GM23338 (cell line): ENCODE results near the gene PRPF38A. TPM values are rescaled to one million over a fixed set of nuclear protein-coding genes. Genes with fewer than 3 reads are reported as not detected.

Source experiments
- ATAC-seq: fragments of 200-7000 bp; cut with Tn5 transposase; 3 replicates; pipeline ENCODE4 v1.9.1; 2020
- DNase-seq: peaks from one replicate; pipeline ENCODE4 v3.0.0-alpha.2; 2015; ENCODE audit warnings: low spot score
- H2AFZ ChIP-seq: fragments of 200-600 bp; sonication (generic); 2 replicates; pipeline ENCODE4 v1.8.0; 2016; ENCODE audit warnings: antibody characterized with exemption, mild to moderate bottlenecking, moderate library complexity
- H3F3A ChIP-seq: fragments of 200-600 bp; sonication (generic); replicated peaks from 2 replicates; pipeline ENCODE4 v1.8.0; 2017; ENCODE audit warnings: antibody characterized with exemption, mixed run types, low read depth
- H3K27ac ChIP-seq: fragments of 200-600 bp; sonication (generic); 2 replicates; pipeline ENCODE4 v1.6.1; 2016; ENCODE audit warnings: low read depth
- H3K27me3 ChIP-seq: fragments of 200-600 bp; sonication (generic); 2 replicates; pipeline ENCODE4 v1.8.0; 2016; ENCODE audit warnings: mild to moderate bottlenecking, mixed run types, moderate library complexity; ENCODE audit not compliant: insufficient read depth
- H3K36me3 ChIP-seq: fragments of 200-600 bp; sonication (generic); 2 replicates; pipeline ENCODE4 v1.8.0; 2016; ENCODE audit warnings: mild to moderate bottlenecking; ENCODE audit not compliant: insufficient read depth
- H3K4me1 ChIP-seq: fragments of 200-600 bp; sonication (generic); 2 replicates; pipeline ENCODE4 v1.8.0; 2016; ENCODE audit warnings: mild to moderate bottlenecking, moderate library complexity; ENCODE audit not compliant: insufficient read depth
- H3K4me2 ChIP-seq: fragments of 200-600 bp; sonication (generic); 2 replicates; pipeline ENCODE4 v1.7.1; 2017; ENCODE audit warnings: mixed run types
- H3K4me3 ChIP-seq: fragments of 200-600 bp; sonication (generic); 2 replicates; pipeline ENCODE4 v1.6.1; 2016; ENCODE audit warnings: mixed run types
- H3K79me2 ChIP-seq: fragments of 200-600 bp; sonication (generic); replicated peaks from 2 replicates; pipeline ENCODE4 v1.8.0; 2017; ENCODE audit warnings: mild to moderate bottlenecking; ENCODE audit not compliant: insufficient read depth
- H3K9me2 ChIP-seq: fragments of 200-600 bp; sonication (generic); 2 replicates; pipeline ENCODE4 v1.8.0; 2017; ENCODE audit not compliant: insufficient read depth
- H4K20me1 ChIP-seq: fragments of 200-600 bp; sonication (generic); replicated peaks from 2 replicates; pipeline ENCODE4 v1.8.0; 2017; ENCODE audit warnings: mild to moderate bottlenecking; ENCODE audit not compliant: insufficient read depth
- H3K27ac Mint-ChIP-seq: 2 replicates; pipeline ENCODE4 v1.8.0; 2020; ENCODE audit warnings: inconsistent platforms, mild to moderate bottlenecking, moderate library complexity, mixed read lengths
- H3K27me3 Mint-ChIP-seq: 3 replicates; pipeline ENCODE4 v1.8.0; 2022; ENCODE audit warnings: low read depth, mild to moderate bottlenecking, moderate library complexity, mixed read lengths, inconsistent platforms; ENCODE audit not compliant: insufficient read depth, poor library complexity
- H3K36me3 Mint-ChIP-seq: 3 replicates; pipeline ENCODE4 v1.8.0; 2021; ENCODE audit warnings: low read depth, mild to moderate bottlenecking, inconsistent platforms, moderate library complexity, mixed read lengths
- H3K4me1 Mint-ChIP-seq: 3 replicates; pipeline ENCODE4 v1.8.0; 2020; ENCODE audit warnings: mild to moderate bottlenecking, inconsistent platforms, mixed read lengths
- H3K4me3 Mint-ChIP-seq: 3 replicates; pipeline ENCODE4 v1.8.0; 2021; ENCODE audit warnings: moderate library complexity, mild to moderate bottlenecking, inconsistent platforms, mixed read lengths
- H3K9me3 Mint-ChIP-seq: 3 replicates; pipeline ENCODE4 v1.8.0; 2020; ENCODE audit warnings: moderate library complexity, mild to moderate bottlenecking, inconsistent platforms, mixed read lengths
- CREB1 ChIP-seq: fragments of 250-450 bp; sonication (Bioruptor Pico); IDR thresholded peaks from 2 replicates; pipeline ENCODE4 v1.5.0; 2020; ENCODE audit warnings: low read depth, mild to moderate bottlenecking, moderate library complexity
- EZH2 ChIP-seq: fragments of 200-600 bp; sonication (generic); IDR thresholded peaks from one replicate; pipeline ENCODE4 v1.8.0; 2017; ENCODE audit warnings: antibody characterized with exemption, mild to moderate bottlenecking, low read depth; ENCODE audit not compliant: unreplicated experiment
- EZH2phosphoT487 ChIP-seq: fragments of 200-600 bp; sonication (generic); IDR thresholded peaks from one replicate; pipeline ENCODE4 v1.8.1; 2018; ENCODE audit warnings: antibody characterized with exemption; ENCODE audit not compliant: unreplicated experiment
- JUNB ChIP-seq: IDR thresholded peaks from one replicate; pipeline ENCODE4 v1.6.1; 2016; ENCODE audit warnings: antibody characterized with exemption; ENCODE audit not compliant: unreplicated experiment
- NANOG ChIP-seq: IDR thresholded peaks from 2 replicates; pipeline ENCODE4 v1.6.1; 2016; ENCODE audit warnings: antibody characterized with exemption, borderline replicate concordance
- POLR2AphosphoS5 ChIP-seq: IDR thresholded peaks from 2 replicates; pipeline ENCODE4 v1.6.1; 2016; ENCODE audit warnings: antibody characterized with exemption, low read depth
- STAT1 ChIP-seq: IDR thresholded peaks from one replicate; pipeline ENCODE4 v1.6.1; 2016; ENCODE audit warnings: antibody characterized with exemption; ENCODE audit not compliant: unreplicated experiment
- ZNF114 ChIP-seq: fragments of 250-450 bp; sonication (Bioruptor Pico); IDR thresholded peaks from 2 replicates; pipeline ENCODE4 v1.5.0; 2020; ENCODE audit warnings: mild to moderate bottlenecking, moderate library complexity
- ZNF331 ChIP-seq: fragments of 250-450 bp; sonication (Bioruptor Pico); IDR thresholded peaks from 2 replicates; pipeline ENCODE4 v1.5.0; 2020; ENCODE audit warnings: low read depth, mild to moderate bottlenecking, moderate library complexity
- polyA plus RNA-seq: library from polyadenylated mRNA; unstranded; fragments of >200 nt; fragmentation: Nextera tagmentation; extraction: Ambion mirVana; gene quantifications from 2 replicates; pipeline ENCODE4 v1.2.1, GENCODE V29; 2016
- total RNA-seq: library from RNA; depleted of rRNA; stranded (reverse); fragments of >200 nt; shearing (Covaris generic); gene quantifications from 2 replicates; pipeline ENCODE4 v1.2.3, GENCODE V29; 2014
- TF ChIP-seq, protein P1 (sequence below): IDR thresholded peaks from one replicate; pipeline ENCODE4 v1.6.1; 2018; ENCODE audit warnings: antibody characterized with exemption; ENCODE audit not compliant: unreplicated experiment
- TF ChIP-seq, protein P2 (sequence below): IDR thresholded peaks from 2 replicates; pipeline ENCODE4 v1.6.1; 2016; ENCODE audit warnings: antibody characterized with exemption
- TF ChIP-seq, protein P3 (sequence below), 2 experiments: fragments of 200-600 bp in 1 of 2; sonication (generic) in 1 of 2; conservative IDR thresholded peaks; 2 replicates each; pipeline versions ENCODE4 v1.5.1 to v1.6.1; 2016 to 2017; ENCODE audit warnings: antibody characterized with exemption in 2 of 2, low read depth in 2 of 2, mild to moderate bottlenecking in 2 of 2, moderate library complexity in 1 of 2

The PRPF38A gene
- total and polyA plus RNA-seq, 2 experiments from 2014 or later = 24.8 to 40.3 TPM

DNA sequence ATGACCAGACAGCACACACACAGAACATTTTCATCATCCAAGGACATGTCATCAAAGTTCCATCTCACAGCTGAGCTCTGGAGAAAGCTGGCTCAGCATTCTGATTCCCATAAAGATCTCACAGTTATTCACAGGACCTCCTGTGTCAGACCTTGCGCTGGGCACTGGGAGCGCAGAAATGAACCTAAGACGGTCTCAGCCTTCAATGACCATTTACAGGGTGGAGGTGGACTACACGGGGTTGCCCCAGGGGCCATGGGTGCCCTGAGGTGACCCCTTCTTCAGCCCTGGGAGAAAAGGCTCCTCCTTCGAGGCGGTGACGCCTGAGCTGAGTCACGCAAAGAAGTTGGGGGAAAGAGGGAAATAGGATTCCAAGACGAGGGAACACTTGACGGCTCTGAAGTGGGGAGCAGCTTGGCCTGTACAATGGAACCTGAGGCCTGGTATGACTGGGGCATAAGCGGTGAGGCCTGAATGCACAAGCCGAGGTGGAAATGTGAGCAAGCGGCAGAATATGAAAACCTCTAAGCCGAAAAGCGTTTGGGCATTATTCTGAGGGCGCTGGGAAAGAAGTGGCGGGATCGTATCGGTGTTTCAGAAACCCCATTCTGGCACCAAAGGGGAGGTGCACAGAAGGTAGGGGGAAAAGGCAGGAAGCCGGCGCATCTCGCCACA lies 39.2 kb upstream of the PRPF38A start:
- H3K27me3 Mint-ChIP-seq = peaks cover 18% of the 10 kb centered on the region

GRCh38 chr1:52365746-52366516 lies 38.5 kb upstream of the PRPF38A start, which contains the start of gene CC2D1B:
CC2D1B (minus strand) TSS chr1:52366205; CDS start chr1:52364620, 1,585 bp downstream.
- Histone ChIP-seq H3K27me3 (no peaks in the 10 kb centered on the region), H3K4me1 (peaks cover 21% of the 10 kb centered on the region), H3F3A (no peaks in the 10 kb centered on the region; the same call in 1 of the 2 replicates), H3K9me2 (no peaks in the 10 kb centered on the region), H3K36me3 (peaks cover 6% of the 10 kb centered on the region; the same call in 1 of the 2 replicates), H4K20me1 (no peaks in the 10 kb centered on the region), H3K4me2 (peak within 1 kb of the TSS; percentile 88), H3K4me3 (peak within 1 kb of the TSS; percentile 95), H2AFZ (peak within 1 kb of the TSS; percentile 97), H3K27ac (peak within 1 kb of the TSS; percentile 93), H3K79me2 (peaks cover 11% of the 10 kb centered on the region; the same call in 1 of the 2 replicates)
- Mint-ChIP-seq H3K9me3 (no peaks in the 10 kb centered on the region), H3K27ac (peak within 1 kb of the TSS; percentile 98), H3K4me3 (peak within 1 kb of the TSS; percentile 96), H3K27me3 (peaks cover 18% of the 10 kb centered on the region), H3K36me3 (peaks cover 26% of the 10 kb centered on the region), H3K4me1 (peaks cover 22% of the 10 kb centered on the region; the same call in 2 of the 3 replicates)
- peak; percentile 98 for DNase-seq
- peak; percentile 90 for ATAC-seq
- TF ChIP-seq, protein P1, sequence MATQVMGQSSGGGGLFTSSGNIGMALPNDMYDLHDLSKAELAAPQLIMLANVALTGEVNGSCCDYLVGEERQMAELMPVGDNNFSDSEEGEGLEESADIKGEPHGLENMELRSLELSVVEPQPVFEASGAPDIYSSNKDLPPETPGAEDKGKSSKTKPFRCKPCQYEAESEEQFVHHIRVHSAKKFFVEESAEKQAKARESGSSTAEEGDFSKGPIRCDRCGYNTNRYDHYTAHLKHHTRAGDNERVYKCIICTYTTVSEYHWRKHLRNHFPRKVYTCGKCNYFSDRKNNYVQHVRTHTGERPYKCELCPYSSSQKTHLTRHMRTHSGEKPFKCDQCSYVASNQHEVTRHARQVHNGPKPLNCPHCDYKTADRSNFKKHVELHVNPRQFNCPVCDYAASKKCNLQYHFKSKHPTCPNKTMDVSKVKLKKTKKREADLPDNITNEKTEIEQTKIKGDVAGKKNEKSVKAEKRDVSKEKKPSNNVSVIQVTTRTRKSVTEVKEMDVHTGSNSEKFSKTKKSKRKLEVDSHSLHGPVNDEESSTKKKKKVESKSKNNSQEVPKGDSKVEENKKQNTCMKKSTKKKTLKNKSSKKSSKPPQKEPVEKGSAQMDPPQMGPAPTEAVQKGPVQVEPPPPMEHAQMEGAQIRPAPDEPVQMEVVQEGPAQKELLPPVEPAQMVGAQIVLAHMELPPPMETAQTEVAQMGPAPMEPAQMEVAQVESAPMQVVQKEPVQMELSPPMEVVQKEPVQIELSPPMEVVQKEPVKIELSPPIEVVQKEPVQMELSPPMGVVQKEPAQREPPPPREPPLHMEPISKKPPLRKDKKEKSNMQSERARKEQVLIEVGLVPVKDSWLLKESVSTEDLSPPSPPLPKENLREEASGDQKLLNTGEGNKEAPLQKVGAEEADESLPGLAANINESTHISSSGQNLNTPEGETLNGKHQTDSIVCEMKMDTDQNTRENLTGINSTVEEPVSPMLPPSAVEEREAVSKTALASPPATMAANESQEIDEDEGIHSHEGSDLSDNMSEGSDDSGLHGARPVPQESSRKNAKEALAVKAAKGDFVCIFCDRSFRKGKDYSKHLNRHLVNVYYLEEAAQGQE = no peak
- TF ChIP-seq ZNF331 (CRISPR knock-in tag) (no peak), JUNB (no peak), NANOG (no peak), POLR2AphosphoS5 (peak; percentile 93), CREB1 (no peak), STAT1 (no peak)
- TF ChIP-seq, protein P2, sequence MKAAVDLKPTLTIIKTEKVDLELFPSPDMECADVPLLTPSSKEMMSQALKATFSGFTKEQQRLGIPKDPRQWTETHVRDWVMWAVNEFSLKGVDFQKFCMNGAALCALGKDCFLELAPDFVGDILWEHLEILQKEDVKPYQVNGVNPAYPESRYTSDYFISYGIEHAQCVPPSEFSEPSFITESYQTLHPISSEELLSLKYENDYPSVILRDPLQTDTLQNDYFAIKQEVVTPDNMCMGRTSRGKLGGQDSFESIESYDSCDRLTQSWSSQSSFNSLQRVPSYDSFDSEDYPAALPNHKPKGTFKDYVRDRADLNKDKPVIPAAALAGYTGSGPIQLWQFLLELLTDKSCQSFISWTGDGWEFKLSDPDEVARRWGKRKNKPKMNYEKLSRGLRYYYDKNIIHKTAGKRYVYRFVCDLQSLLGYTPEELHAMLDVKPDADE = 0 out of 2 replicates have a peak, but pooled peaks have one; percentile 40

More for the DNA sequence above, 39.2 kb upstream of the PRPF38A start:
- H3K4me3 ChIP-seq = peak overlapping the region; percentile 95
- peak overlapping the region; percentile 88 for H3K4me2 ChIP-seq
- H3K4me1 ChIP-seq = peaks cover 21% of the 10 kb centered on the region
- H4K20me1 ChIP-seq = no peaks in the 10 kb centered on the region
- H3F3A ChIP-seq = no peaks in the 10 kb centered on the region; the same call in 1 of the 2 replicates
- Mint-ChIP-seq H3K36me3 (peaks cover 27% of the 10 kb centered on the region), H3K9me3 (no peaks in the 10 kb centered on the region), H3K4me1 (peaks cover 22% of the 10 kb centered on the region; the same call in 2 of the 3 replicates), H3K4me3 (peak overlapping the region; percentile 96), H3K27ac (peak overlapping the region; percentile 98)
- 0 out of 2 replicates have a peak, but pooled peaks cover 4% of the 10 kb centered on the region for H3K36me3 ChIP-seq
- ATAC-seq (peak; percentile 14), DNase-seq (peak; percentile 49)
- H3K9me2 ChIP-seq = no peaks in the 10 kb centered on the region
- H3K27ac ChIP-seq = 0 out of 2 replicates have a peak overlapping the region, but pooled peaks have one; percentile 32
- peaks cover 11% of the 10 kb centered on the region; the same call in 1 of the 2 replicates for H3K79me2 ChIP-seq
- peak overlapping the region; percentile 92 for H2AFZ ChIP-seq
- TF ChIP-seq, protein P3, sequence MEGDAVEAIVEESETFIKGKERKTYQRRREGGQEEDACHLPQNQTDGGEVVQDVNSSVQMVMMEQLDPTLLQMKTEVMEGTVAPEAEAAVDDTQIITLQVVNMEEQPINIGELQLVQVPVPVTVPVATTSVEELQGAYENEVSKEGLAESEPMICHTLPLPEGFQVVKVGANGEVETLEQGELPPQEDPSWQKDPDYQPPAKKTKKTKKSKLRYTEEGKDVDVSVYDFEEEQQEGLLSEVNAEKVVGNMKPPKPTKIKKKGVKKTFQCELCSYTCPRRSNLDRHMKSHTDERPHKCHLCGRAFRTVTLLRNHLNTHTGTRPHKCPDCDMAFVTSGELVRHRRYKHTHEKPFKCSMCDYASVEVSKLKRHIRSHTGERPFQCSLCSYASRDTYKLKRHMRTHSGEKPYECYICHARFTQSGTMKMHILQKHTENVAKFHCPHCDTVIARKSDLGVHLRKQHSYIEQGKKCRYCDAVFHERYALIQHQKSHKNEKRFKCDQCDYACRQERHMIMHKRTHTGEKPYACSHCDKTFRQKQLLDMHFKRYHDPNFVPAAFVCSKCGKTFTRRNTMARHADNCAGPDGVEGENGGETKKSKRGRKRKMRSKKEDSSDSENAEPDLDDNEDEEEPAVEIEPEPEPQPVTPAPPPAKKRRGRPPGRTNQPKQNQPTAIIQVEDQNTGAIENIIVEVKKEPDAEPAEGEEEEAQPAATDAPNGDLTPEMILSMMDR (conservative IDR thresholded peaks at IDR 0.05; ENCODE audit: low read depth in 2 of 2) = no peak
- TF ChIP-seq POLR2AphosphoS5 (no peak), ZNF114 (no peak), EZH2 (no peak), JUNB (no peak), EZH2phosphoT487 (no peak)
- TF ChIP-seq, protein P2 = no peak
- H3K27me3 ChIP-seq = no peaks in the 10 kb centered on the region
